Immature natural killer cell (primary cell): ENCODE data around the gene CHFR. TPM values are rescaled to one million over a fixed set of nuclear protein-coding genes. Genes with fewer than 3 reads are reported as not detected.
"Not testable (repeated sequence)": the region's sequence is repeated elsewhere in the genome, so short reads cannot be mapped to it uniquely, and the experiment has no call there.

ENCODE experiments used
- DNase-seq, 3 donors: peaks; one replicate each; pipeline ENCODE4 v3.0.0; 2022; ENCODE audit warnings: mixed read lengths in 1 of 3
- H3K27ac Mint-ChIP-seq, 6 donors: one replicate each; pipeline ENCODE4 v1.8.0; 2020; ENCODE audit warnings: mixed read lengths in 6 of 6, mild to moderate bottlenecking in 5 of 6, inconsistent platforms in 4 of 6, moderate library complexity in 3 of 6
- H3K27me3 Mint-ChIP-seq, 3 donors: one replicate each; pipeline ENCODE4 v1.8.0; 2020 to 2021; ENCODE audit warnings: low read depth in 3 of 3, mild to moderate bottlenecking in 3 of 3, mixed read lengths in 3 of 3, moderate library complexity in 3 of 3, inconsistent platforms in 1 of 3
- H3K36me3 Mint-ChIP-seq, 3 donors: one replicate each; pipeline ENCODE4 v1.8.0; 2020; ENCODE audit warnings: mixed read lengths in 3 of 3, inconsistent platforms in 2 of 3, mild to moderate bottlenecking in 2 of 3
- H3K4me1 Mint-ChIP-seq, 2 donors: one replicate each; pipeline ENCODE4 v1.8.0; 2020; ENCODE audit warnings: inconsistent platforms in 2 of 2, mild to moderate bottlenecking in 2 of 2, mixed read lengths in 2 of 2, moderate library complexity in 1 of 2
- H3K4me3 Mint-ChIP-seq, 5 donors: one replicate each; pipeline ENCODE4 v1.8.0; 2020; ENCODE audit warnings: mild to moderate bottlenecking in 5 of 5, mixed read lengths in 5 of 5, inconsistent platforms in 3 of 5, moderate library complexity in 3 of 5
- H3K9me3 Mint-ChIP-seq, 6 donors: one replicate each; pipeline ENCODE4 v1.8.0; 2020; ENCODE audit warnings: mild to moderate bottlenecking in 6 of 6, mixed read lengths in 6 of 6, inconsistent platforms in 4 of 6, moderate library complexity in 3 of 6
- polyA plus RNA-seq, 3 donors: library from polyadenylated mRNA; unstranded; fragments of 300-500 nt; fragmentation: Illumina TruSeq; gene quantifications; one replicate each; pipeline ENCODE4 v1.2.3, GENCODE V29; 2021

Gene CHFR
- polyA plus RNA-seq, 3 donors from 2014 or later: 28.9 to 66.5 (median 31.5) TPM

DNA sequence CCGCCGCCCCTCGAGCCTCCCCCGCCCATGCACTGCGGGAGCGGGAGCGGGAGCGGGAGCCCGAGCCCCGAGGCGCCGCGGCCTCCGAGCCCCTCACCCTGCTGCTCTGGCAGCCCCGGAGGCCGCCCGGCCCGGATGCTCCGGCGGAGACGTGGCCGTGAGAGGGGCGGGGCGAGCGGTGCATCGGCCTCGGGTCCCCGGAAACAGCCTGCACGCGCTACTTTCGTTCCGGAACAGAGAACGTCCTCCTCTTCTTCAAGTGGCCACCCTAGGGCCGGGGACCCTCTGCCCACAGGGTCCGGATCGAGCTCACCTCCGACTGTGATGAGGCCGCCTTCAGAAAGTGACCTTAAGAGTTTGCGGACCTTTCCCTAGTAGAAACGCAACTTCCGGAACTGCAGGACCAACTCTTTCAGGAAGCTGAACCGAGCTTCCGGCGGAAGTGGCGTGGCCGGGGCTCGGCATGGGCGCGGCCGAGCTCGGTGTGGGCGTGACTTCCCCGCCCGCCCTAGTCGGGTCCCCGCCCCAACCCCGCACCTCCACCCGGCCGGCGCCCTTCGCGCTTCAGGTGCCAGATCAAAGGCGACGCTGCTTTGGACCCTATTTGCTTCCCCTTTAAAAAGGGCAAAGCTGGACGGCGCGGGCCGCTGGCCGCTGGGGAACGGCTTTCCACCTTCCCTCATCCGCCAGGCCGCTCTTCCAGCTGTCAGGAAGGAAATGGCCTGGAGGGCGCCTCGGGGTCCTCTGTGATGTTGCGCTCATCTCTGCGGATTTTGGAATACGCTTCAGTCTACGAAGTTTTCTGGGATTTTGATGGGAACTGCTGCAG lies 58.5 kb downstream of the CHFR start, which contains the start of gene GOLGA3:
TSS of gene GOLGA3 (minus strand) at position 164 of the 829 bp plus-strand sequence. CDS start 6,741 bp downstream, outside the sequence.
- H3K4me1 Mint-ChIP-seq: peaks cover 45 to 61% of the 10 kb centered on the region in 2 donors

GRCh38 chr12:132827763-132828703 lies 59.4 kb downstream of the CHFR start:
- Mint-ChIP-seq H3K4me3 (peak overlapping the region; percentile 85 to 93 (median 88)), H3K36me3 (peaks cover 5 to 12% (median 12%) of the 10 kb centered on the region in 3 donors), H3K9me3 (no peaks in the 10 kb centered on the region), H3K4me1 (peaks cover 41 to 54% of the 10 kb centered on the region in 2 donors), H3K27me3 (peaks cover 13 to 27% (median 25%) of the 10 kb centered on the region in 3 donors), H3K27ac (peak overlapping the region; percentile 88 to 98 (median 92))
- DNase-seq: peak in 2 of 3 donors; percentile 17 to 20

More for the DNA sequence above, 58.5 kb downstream of the CHFR start, which contains the start of gene GOLGA3:
- Mint-ChIP-seq H3K36me3 (peaks cover 5 to 12% (median 12%) of the 10 kb centered on the region in 3 donors), H3K27ac (peak within 1 kb of the TSS; percentile 98 to 100 (median 99)), H3K9me3 (no peaks in the 10 kb centered on the region), H3K4me3 (peak within 1 kb of the TSS; percentile 93 to 98 (median 95)), H3K27me3 (peaks cover 13 to 27% (median 25%) of the 10 kb centered on the region in 3 donors)
- DNase-seq: peak; percentile 93 to 96 (median 95)

DNA sequence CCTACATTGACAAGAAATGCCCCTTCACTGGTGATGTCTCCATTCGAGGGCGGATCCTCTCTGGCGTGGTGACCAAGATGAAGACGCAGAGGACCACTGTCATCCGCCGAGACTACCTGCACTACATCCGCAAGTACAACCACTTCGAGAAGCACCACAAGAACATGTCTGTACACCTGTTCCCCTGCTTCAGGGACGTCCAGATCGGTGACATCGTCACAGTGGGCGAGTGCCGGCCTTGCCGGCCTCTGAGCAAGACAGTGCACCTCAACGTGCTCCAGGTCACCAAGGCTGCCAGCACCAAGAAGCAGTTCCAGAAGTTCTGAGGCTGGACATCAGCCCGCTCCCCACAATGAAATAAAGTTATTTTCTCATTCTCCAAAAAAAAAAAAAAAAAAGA lies 61.5 kb downstream of the CHFR start:
- Mint-ChIP-seq H3K4me3 (peak overlapping the region in 2 of 5 donors; percentile 47 to 85), H3K27me3 (peaks cover 13 to 26% (median 25%) of the 10 kb centered on the region in 3 donors)

DNA sequence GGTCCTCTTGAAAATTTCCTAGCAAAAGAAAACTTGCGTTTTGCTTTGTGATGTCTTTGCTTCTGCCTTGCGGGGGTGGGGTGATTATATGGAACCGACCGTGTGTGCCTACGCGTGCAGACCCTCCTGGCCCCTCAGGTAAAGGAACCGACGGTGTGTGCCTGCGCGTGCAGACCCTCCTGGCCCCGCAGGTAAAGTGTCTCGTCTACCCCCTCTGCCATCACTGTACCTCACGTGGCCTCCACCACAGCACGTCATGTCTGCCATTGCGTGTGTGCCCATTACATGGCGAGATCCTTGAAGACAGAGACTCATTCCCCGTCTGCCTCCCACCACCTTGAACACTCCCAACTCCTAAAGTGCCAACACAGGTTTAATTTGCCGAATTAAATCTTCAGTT lies 62.3 kb downstream of the CHFR start:
- no peak for DNase-seq
- Mint-ChIP-seq H3K4me3 (no peak overlapping the region), H3K27ac (peak overlapping the region in 2 of 6 donors; percentile 36 to 39), H3K36me3 (peaks cover 5 to 12% (median 9%) of the 10 kb centered on the region in 3 donors), H3K27me3 (peaks cover 13 to 24% (median 21%) of the 10 kb centered on the region in 3 donors), H3K9me3 (no peaks in the 10 kb centered on the region), H3K4me1 (peaks cover 41 to 54% of the 10 kb centered on the region in 2 donors)

More for the DNA sequence above, 61.5 kb downstream of the CHFR start:
- no peaks in the 10 kb centered on the region for H3K9me3 Mint-ChIP-seq
- peaks cover 41 to 54% of the 10 kb centered on the region in 2 donors for H3K4me1 Mint-ChIP-seq
- H3K27ac Mint-ChIP-seq: peak overlapping the region in 2 of 6 donors; percentile 26 to 57
- H3K36me3 Mint-ChIP-seq: peaks cover 5 to 12% (median 9%) of the 10 kb centered on the region in 3 donors
- no peak for DNase-seq

- DNase-seq: no peak
- H3K4me1 Mint-ChIP-seq: peaks cover 42 to 46% of the 10 kb centered on the region in 2 donors
- H3K9me3 Mint-ChIP-seq: no peaks in the 10 kb centered on the region
- H3K27me3 Mint-ChIP-seq: peaks cover 13 to 19% (median 16%) of the 10 kb centered on the region in 3 donors
- H3K4me3 Mint-ChIP-seq: no peak overlapping the region
- H3K27ac Mint-ChIP-seq: peak overlapping the region in 1 of 6 donors; percentile 34
- peaks cover 5 to 12% (median 9%) of the 10 kb centered on the region in 3 donors for H3K36me3 Mint-ChIP-seq
These were observed 63.4 kb downstream of the CHFR start for GRCh38 chr12:132824053-132824452.

GRCh38 chr12:132818562-132818961 lies 68.8 kb downstream of the CHFR start:
- DNase-seq: peak; percentile 55 to 59 (median 56)
- H3K27ac Mint-ChIP-seq: peak overlapping the region; percentile 45 to 94 (median 87)
- H3K4me3 Mint-ChIP-seq: peak overlapping the region; percentile 13 to 85 (median 56)
- peaks cover 0 to 6% (median 6%) of the 10 kb centered on the region in 3 donors for H3K27me3 Mint-ChIP-seq
- peaks cover 0 to 1% (median 0%) of the 10 kb centered on the region in 6 donors for H3K9me3 Mint-ChIP-seq
- peaks cover 13 to 19% of the 10 kb centered on the region in 2 donors for H3K4me1 Mint-ChIP-seq
- H3K36me3 Mint-ChIP-seq: peaks cover 4 to 21% (median 16%) of the 10 kb centered on the region in 3 donors

DNA sequence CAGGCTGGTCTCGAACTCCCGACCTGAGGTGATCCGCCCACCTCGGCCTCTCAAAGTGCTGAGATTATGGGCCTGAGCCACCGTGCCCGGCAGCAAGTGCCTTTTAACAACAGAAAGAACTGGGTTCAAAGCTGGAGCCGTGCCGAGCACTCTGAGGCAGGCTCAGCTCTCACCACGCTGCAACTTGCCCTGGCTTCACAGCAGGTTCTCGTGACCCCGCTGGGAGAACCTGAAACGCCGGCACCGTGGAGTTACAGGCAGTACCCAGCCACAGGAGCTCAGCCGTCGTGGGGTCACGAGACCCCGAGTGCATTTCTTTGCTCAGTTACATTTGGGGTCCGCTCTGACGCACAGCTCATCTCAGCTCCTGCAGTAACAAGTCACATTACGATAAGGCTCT lies 73.2 kb downstream of the CHFR start:
- no peak for DNase-seq
- peaks cover 20 to 26% of the 10 kb centered on the region in 2 donors for H3K4me1 Mint-ChIP-seq
- H3K9me3 Mint-ChIP-seq: peaks cover 0 to 1% (median 0%) of the 10 kb centered on the region in 6 donors
- peaks cover 0 to 6% (median 6%) of the 10 kb centered on the region in 3 donors for H3K27me3 Mint-ChIP-seq
- peaks cover 18 to 34% (median 21%) of the 10 kb centered on the region in 3 donors for H3K36me3 Mint-ChIP-seq
- no peak overlapping the region for H3K4me3 Mint-ChIP-seq
- H3K27ac Mint-ChIP-seq: no peak overlapping the region

- H3K27me3 Mint-ChIP-seq: peaks cover 0 to 7% (median 6%) of the 10 kb centered on the region in 3 donors
- peaks cover 14 to 34% (median 22%) of the 10 kb centered on the region in 3 donors for H3K36me3 Mint-ChIP-seq
- H3K9me3 Mint-ChIP-seq: peaks cover 0 to 1% (median 0%) of the 10 kb centered on the region in 6 donors
- peak overlapping the region in 1 of 6 donors; percentile 0 for H3K27ac Mint-ChIP-seq
- H3K4me3 Mint-ChIP-seq: no peak overlapping the region
- no peak for DNase-seq
- peaks cover 14 to 20% of the 10 kb centered on the region in 2 donors for H3K4me1 Mint-ChIP-seq
These were observed 74.0 kb downstream of the CHFR start for GRCh38 chr12:132813443-132813842.

DNA sequence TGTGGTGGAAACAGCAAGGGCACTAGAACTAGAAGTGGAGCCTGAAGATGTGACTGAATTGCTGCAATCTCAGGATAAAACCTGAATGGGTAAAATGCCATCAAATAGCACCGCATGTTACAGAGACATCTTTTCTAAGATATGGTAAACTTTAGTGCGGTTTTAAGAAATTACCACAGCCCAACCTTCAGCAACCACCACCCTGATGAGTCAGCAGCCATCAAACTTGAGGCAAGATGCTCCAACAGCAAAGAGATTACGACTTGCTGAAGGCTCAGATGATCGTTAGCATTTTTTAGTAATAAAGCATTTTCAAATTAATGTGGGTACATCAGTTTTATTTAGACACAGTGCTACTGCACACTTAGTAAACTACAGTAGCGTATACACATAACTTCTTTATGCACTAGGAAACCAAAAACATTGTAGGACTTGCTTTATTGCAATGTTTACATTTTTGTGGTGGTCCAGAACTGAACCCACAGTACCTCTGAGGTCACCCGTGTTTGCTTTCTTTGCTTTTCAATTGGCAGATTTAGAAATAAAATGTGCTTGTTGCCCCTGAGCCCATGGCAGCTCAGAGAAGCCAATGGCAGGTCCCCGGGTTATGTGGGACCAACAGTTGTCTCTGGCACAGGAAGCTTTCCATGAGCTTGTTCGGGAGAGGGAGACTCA lies 74.6 kb downstream of the CHFR start:
- Mint-ChIP-seq H3K4me3 (peak overlapping the region in 2 of 5 donors; percentile 32 to 45), H3K9me3 (no peaks in the 10 kb centered on the region), H3K36me3 (peaks cover 14 to 29% (median 16%) of the 10 kb centered on the region in 3 donors), H3K4me1 (peaks cover 8 to 13% of the 10 kb centered on the region in 2 donors), H3K27ac (peak overlapping the region in 5 of 6 donors; percentile 0 to 45 (median 24)), H3K27me3 (peaks cover 0 to 3% (median 3%) of the 10 kb centered on the region in 3 donors)
- peak in 2 of 3 donors; percentile 17 to 25 for DNase-seq

- Mint-ChIP-seq H3K36me3 (peaks cover 12 to 40% (median 21%) of the 10 kb centered on the region in 3 donors), H3K4me1 (peaks cover 9 to 13% of the 10 kb centered on the region in 2 donors)
- H3K27ac Mint-ChIP-seq, H3K9me3 Mint-ChIP-seq, H3K4me3 Mint-ChIP-seq, H3K27me3 Mint-ChIP-seq, DNase-seq: not testable (repeated sequence)
These were observed 78.0 kb downstream of the CHFR start for GRCh38 chr12:132809391-132809790.

DNA sequence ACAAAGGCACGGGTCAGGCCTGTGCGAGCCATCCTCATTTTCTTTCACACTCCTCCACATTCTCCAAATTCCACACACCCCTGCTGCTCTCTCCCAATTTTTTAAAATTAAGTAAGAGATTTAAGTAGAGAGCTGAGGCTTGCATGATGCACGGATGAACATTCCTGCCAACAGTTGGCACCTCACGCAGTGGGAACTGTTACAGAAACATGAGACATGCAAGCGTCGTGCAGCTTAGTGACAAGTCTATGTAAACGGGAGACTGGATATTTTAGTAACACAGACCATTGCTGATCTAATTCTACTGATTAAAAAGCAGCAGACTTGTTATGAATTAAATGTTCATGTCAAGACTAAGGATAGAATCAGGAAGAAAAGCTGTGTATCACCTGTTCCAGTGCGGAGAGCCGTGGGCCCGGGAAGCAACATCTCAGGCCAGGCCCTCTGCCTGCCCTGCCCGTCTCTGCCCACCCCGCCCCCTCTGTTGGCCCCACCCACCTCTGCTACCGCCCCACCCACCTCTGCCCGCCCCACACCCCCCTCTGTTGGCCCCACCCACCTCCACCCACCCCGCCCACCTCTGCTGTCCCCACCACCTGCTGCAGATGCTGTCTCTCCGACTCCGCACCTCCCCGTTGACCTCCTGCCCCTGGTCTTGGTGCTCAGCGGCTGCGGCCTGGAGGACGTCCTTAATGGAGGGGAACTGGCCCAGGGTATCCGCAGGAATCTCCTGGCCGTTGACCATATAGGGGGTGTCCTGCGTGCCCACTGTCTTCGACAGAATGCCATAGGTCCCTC lies 79.9 kb downstream of the CHFR start:
- no peak for DNase-seq
- peak overlapping the region in 1 of 6 donors; percentile 60 for H3K27ac Mint-ChIP-seq
- H3K4me1 Mint-ChIP-seq: peaks cover 5% of the 10 kb centered on the region in 2 donors
- H3K4me3 Mint-ChIP-seq: no peak overlapping the region
- H3K36me3 Mint-ChIP-seq: peaks cover 12 to 40% (median 21%) of the 10 kb centered on the region in 3 donors
- peaks cover 0 to 3% (median 1%) of the 10 kb centered on the region in 3 donors for H3K27me3 Mint-ChIP-seq
- H3K9me3 Mint-ChIP-seq: no peaks in the 10 kb centered on the region

GRCh38 chr12:132806857-132807256 lies 80.5 kb downstream of the CHFR start:
- Mint-ChIP-seq H3K36me3 (peaks cover 12 to 39% (median 17%) of the 10 kb centered on the region in 3 donors), H3K4me3 (no peak overlapping the region), H3K9me3 (no peaks in the 10 kb centered on the region), H3K27ac (peak overlapping the region in 1 of 6 donors; percentile 60), H3K4me1 (peaks cover 0 to 1% of the 10 kb centered on the region in 2 donors), H3K27me3 (peaks cover 0 to 3% (median 1%) of the 10 kb centered on the region in 3 donors)
- DNase-seq: no peak
